GM21367 (cell line): ENCODE measurements around the gene CYP4F8.

Experiments used
- ATAC-seq: cut with Tn5 transposase; IDR thresholded peaks from one replicate; pipeline ENCODE4 v1.9.1; 2021; ENCODE audit not compliant: unreplicated experiment

The CYP4F8 gene

GRCh38 chr19:15616183-15616582, 1.2 kb downstream of the CYP4F8 start:
- no peak for ATAC-seq

- no peak for ATAC-seq
These were observed 1.7 kb downstream of the CYP4F8 start for GRCh38 chr19:15616627-15617270.

GRCh38 chr19:15618321-15618720, 3.3 kb downstream of the CYP4F8 start:
- ATAC-seq: no peak

GRCh38 chr19:15621801-15622200, 6.8 kb downstream of the CYP4F8 start:
- no peak for ATAC-seq

GRCh38 chr19:15622991-15623390, 8.0 kb downstream of the CYP4F8 start:
- ATAC-seq: no peak

GRCh38 chr19:15623711-15624318, 8.8 kb downstream of the CYP4F8 start:
- ATAC-seq: no peak

- no peak for ATAC-seq
These were observed 13.4 kb downstream of the CYP4F8 start for GRCh38 chr19:15628236-15629002.

GRCh38 chr19:15629003-15629880, 14.2 kb downstream of the CYP4F8 start:
- no peak for ATAC-seq

- ATAC-seq: no peak
These were observed 16.8 kb downstream of the CYP4F8 start for GRCh38 chr19:15631817-15632216.

GRCh38 chr19:15633082-15633835, 18.2 kb downstream of the CYP4F8 start:
- ATAC-seq: no peak

- ATAC-seq: no peak
These were observed 19.1 kb downstream of the CYP4F8 start for GRCh38 chr19:15634105-15634504.

- ATAC-seq: no peak
These were observed 20.2 kb downstream of the CYP4F8 start for GRCh38 chr19:15635016-15635805.

GRCh38 chr19:15636026-15636425, 21.0 kb downstream of the CYP4F8 start:
- no peak for ATAC-seq

GRCh38 chr19:15639596-15639995, 24.6 kb downstream of the CYP4F8 start:
- ATAC-seq: no peak

GRCh38 chr19:15640294-15640903, 25.4 kb downstream of the CYP4F8 start, which contains the start of gene CYP4F3:
Gene CYP4F3 (plus strand): TSS chr19:15640897. CDS start chr19:15641416, 519 bp downstream.
- no peak for ATAC-seq

GRCh38 chr19:15640904-15641597, 26.0 kb downstream of the CYP4F8 start:
- ATAC-seq: no peak

- no peak for ATAC-seq
These were observed 27.0 kb downstream of the CYP4F8 start for GRCh38 chr19:15641901-15642491.

GRCh38 chr19:15642807-15643206, 27.8 kb downstream of the CYP4F8 start:
- ATAC-seq: no peak
